Ishikawa (cell line): ENCODE measurements around the gene PKLR.

Experiments
- CEBPB ChIP-seq: IDR thresholded peaks from 2 replicates; pipeline ENCODE4 v1.6.1; 2012
- CREB1 ChIP-seq: IDR thresholded peaks from 2 replicates; pipeline ENCODE4 v1.6.1; 2012; ENCODE audit warnings: low read depth
- EP300 ChIP-seq: IDR thresholded peaks from 2 replicates; pipeline ENCODE4 v1.6.1; 2012; ENCODE audit warnings: borderline replicate concordance
- FOXM1 ChIP-seq: IDR thresholded peaks from 2 replicates; pipeline ENCODE4 v1.6.1; 2012; ENCODE audit warnings: low read depth, borderline replicate concordance
- RAD21 ChIP-seq: IDR thresholded peaks from 2 replicates; pipeline ENCODE4 v1.6.1; 2012; ENCODE audit warnings: low read depth
- REST ChIP-seq: IDR thresholded peaks from 2 replicates; pipeline ENCODE4 v1.6.1; 2012; ENCODE audit warnings: low read depth, mild to moderate bottlenecking
- TAF1 ChIP-seq: IDR thresholded peaks from 2 replicates; pipeline ENCODE4 v1.6.1; 2012; ENCODE audit warnings: low read depth, mild to moderate bottlenecking
- TCF12 ChIP-seq: IDR thresholded peaks from 2 replicates; pipeline ENCODE4 v1.6.1; 2012; ENCODE audit warnings: low read depth
- TEAD4 ChIP-seq: IDR thresholded peaks from 2 replicates; pipeline ENCODE4 v1.6.1; 2012
- ZBTB7A ChIP-seq: IDR thresholded peaks from 2 replicates; pipeline ENCODE4 v1.6.1; 2012; ENCODE audit warnings: low read depth
- TF ChIP-seq, protein P1 (sequence below): IDR thresholded peaks from 2 replicates; pipeline ENCODE4 v1.6.1; 2012

DNA sequence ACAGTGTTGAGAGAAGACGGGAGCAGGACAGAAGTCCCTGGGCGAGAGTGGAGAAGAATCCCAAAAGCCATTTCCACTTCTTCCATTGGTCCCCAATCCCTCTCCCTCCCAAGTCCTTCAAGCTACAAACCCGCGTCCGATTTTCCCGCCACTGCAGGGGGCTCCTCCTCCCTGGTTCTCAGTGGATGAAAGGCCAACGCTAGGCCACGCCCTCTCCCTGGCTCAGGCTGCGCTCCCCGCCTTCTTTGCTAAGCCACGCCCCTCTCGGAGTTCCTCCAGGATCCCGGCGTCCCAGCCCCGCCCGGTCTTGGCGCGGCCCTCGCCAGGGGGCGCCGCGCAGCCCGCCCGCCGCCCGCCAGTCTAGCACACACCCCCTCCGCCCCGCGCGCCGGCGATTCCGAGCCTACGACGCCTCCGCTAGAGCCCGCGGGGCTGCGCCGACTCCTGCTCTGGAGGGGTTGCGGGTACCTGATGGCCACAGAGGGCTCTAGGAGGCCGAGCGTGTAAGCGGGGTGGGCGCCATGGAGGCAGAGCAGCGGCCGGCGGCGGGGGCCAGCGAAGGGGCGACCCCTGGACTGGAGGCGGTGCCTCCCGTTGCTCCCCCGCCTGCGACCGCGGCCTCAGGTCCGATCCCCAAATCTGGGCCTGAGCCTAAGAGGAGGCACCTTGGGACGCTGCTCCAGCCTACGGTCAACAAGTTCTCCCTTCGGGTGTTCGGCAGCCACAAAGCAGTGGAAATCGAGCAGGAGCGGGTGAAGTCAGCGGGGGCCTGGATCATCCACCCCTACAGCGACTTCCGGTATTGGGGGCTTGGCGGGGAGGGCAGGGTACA is 24.0 kb downstream of the PKLR start, which contains the start of gene HCN3:
- TF ChIP-seq TCF12: no peak
- TF ChIP-seq RAD21: no peak; the same call in 1 of the 2 replicates
- TF ChIP-seq REST: no peak
- no peak for TF ChIP-seq CEBPB
- no peak for TF ChIP-seq CREB1
- TF ChIP-seq, protein P1, sequence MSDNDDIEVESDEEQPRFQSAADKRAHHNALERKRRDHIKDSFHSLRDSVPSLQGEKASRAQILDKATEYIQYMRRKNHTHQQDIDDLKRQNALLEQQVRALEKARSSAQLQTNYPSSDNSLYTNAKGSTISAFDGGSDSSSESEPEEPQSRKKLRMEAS: peak; percentile 94
- no peak for TF ChIP-seq FOXM1
- TF ChIP-seq ZBTB7A: peak; percentile 49; the same call in 1 of the 2 replicates
- TF ChIP-seq EP300: no peak
- no peak for TF ChIP-seq TEAD4
- TF ChIP-seq TAF1: no peak
